Stimulated activated CD8-positive, alpha-beta memory T cell treated with anti-CD3 and anti-CD28 coated beads, Interleukin-15, amount 100 ng/mL, for 24 hours (primary cell): ENCODE data around the gene ADGRF1.

Experiments
- DNase-seq: peaks from one replicate; pipeline ENCODE4 v3.0.0-alpha.2; 2020; ENCODE audit warnings: low read depth

Gene ADGRF1

GRCh38 chr6:46979206-46979605 is 62.9 kb downstream of the ADGRF1 start:
- DNase-seq = no peak

GRCh38 chr6:46974786-46975185 is 67.3 kb downstream of the ADGRF1 start:
- no peak for DNase-seq

- no peak for DNase-seq
Observed at GRCh38 chr6:46973029-46973428, 69.1 kb downstream of the ADGRF1 start.

- no peak for DNase-seq
Observed at GRCh38 chr6:46972531-46972930, 69.6 kb downstream of the ADGRF1 start.

- DNase-seq = no peak
Observed at GRCh38 chr6:46969206-46969605, 72.9 kb downstream of the ADGRF1 start.

- no peak for DNase-seq
Observed at GRCh38 chr6:46967826-46968349, 74.2 kb downstream of the ADGRF1 start.

- DNase-seq = no peak
Observed at GRCh38 chr6:46964716-46965519, 77.2 kb downstream of the ADGRF1 start.

GRCh38 chr6:46963626-46964025 is 78.5 kb downstream of the ADGRF1 start:
- DNase-seq = no peak

- no peak for DNase-seq
Observed at GRCh38 chr6:46963039-46963438, 79.1 kb downstream of the ADGRF1 start.

- DNase-seq = no peak
Observed at GRCh38 chr6:46961711-46962110, 80.4 kb downstream of the ADGRF1 start.

GRCh38 chr6:46961232-46961631 is 80.9 kb downstream of the ADGRF1 start:
- no peak for DNase-seq

- DNase-seq = no peak
Observed at GRCh38 chr6:46959419-46959818, 82.7 kb downstream of the ADGRF1 start.

- DNase-seq = no peak
Observed at GRCh38 chr6:46956409-46956808, 85.7 kb downstream of the ADGRF1 start.

GRCh38 chr6:46954837-46955451 is 87.2 kb downstream of the ADGRF1 start:
- DNase-seq = no peak

- no peak for DNase-seq
Observed at GRCh38 chr6:46953921-46954320, 88.2 kb downstream of the ADGRF1 start.

GRCh38 chr6:46949632-46950280 is 92.4 kb downstream of the ADGRF1 start:
- no peak for DNase-seq

- DNase-seq = no peak
Observed at GRCh38 chr6:46948699-46949098, 93.4 kb downstream of the ADGRF1 start.
